GM12878 (cell line): ENCODE measurements around the gene REEP1.

Source experiments
- EP300 ChIP-seq, 2 experiments: fragments of 150-350 bp in 1 of 2; IDR thresholded peaks; 2 replicates each; pipeline ENCODE4 v1.6.1; 2011 to 2012; ENCODE audit warnings: low read depth in 2 of 2, low read length in 2 of 2, borderline replicate concordance in 1 of 2, improper control_type of control experiment in 1 of 2, inconsistent platforms in 1 of 2; ENCODE audit not compliant: control insufficient read depth in 1 of 2
- FOS ChIP-seq: IDR thresholded peaks from 3 replicates; pipeline ENCODE4 v1.6.1; 2011; ENCODE audit warnings: borderline replicate concordance; ENCODE audit not compliant: insufficient read length; ENCODE audit errors: extremely low read depth
- FOXM1 ChIP-seq: IDR thresholded peaks from 2 replicates; pipeline ENCODE4 v1.6.1; 2012; ENCODE audit warnings: low read depth, mild to moderate bottlenecking, inconsistent platforms, low read length, moderate library complexity
- KLF5 ChIP-seq: fragments of 450-650 bp; IDR thresholded peaks from 2 replicates; pipeline ENCODE4 v1.6.1; 2014; ENCODE audit warnings: mild to moderate bottlenecking; ENCODE audit not compliant: partially characterized antibody
- NFYB ChIP-seq: IDR thresholded peaks from 2 replicates; pipeline ENCODE4 v1.6.1; 2011; ENCODE audit warnings: low read depth, mild to moderate bottlenecking, low read length, improper control_type of control experiment, moderate library complexity; ENCODE audit not compliant: insufficient read depth
- POLR2A ChIP-seq: IDR thresholded peaks from 2 replicates; pipeline ENCODE4 v1.6.1; 2011; ENCODE audit warnings: low read depth, mild to moderate bottlenecking, low read length
- POLR2AphosphoS5 ChIP-seq: IDR thresholded peaks from 2 replicates; pipeline ENCODE4 v1.6.1; 2011; ENCODE audit warnings: mild to moderate bottlenecking, low read length, inconsistent platforms
- RAD21 ChIP-seq: IDR thresholded peaks from 2 replicates; pipeline ENCODE4 v1.6.1; 2011; ENCODE audit warnings: mild to moderate bottlenecking, low read depth, low read length, moderate library complexity; ENCODE audit not compliant: insufficient read depth
- TAF1 ChIP-seq: IDR thresholded peaks from 2 replicates; pipeline ENCODE4 v1.6.1; 2011; ENCODE audit warnings: mild to moderate bottlenecking, low read depth, low read length, borderline replicate concordance
- ZNF207 ChIP-seq: fragments of 450-650 bp; IDR thresholded peaks from 2 replicates; pipeline ENCODE4 v1.6.1; 2014; ENCODE audit warnings: antibody characterized with exemption, mild to moderate bottlenecking, borderline replicate concordance
- TF ChIP-seq, protein P1 (sequence below): fragments of 450-650 bp; formaldehyde crosslinking; IDR thresholded peaks from 2 replicates; pipeline ENCODE4 v1.5.0; 2022; ENCODE audit warnings: mild to moderate bottlenecking, missing genetic modification characterization
- TF ChIP-seq, protein P2 (sequence below): IDR thresholded peaks from 2 replicates; pipeline ENCODE4 v1.6.1; 2011; ENCODE audit warnings: mild to moderate bottlenecking, low read depth, low read length, moderate library complexity; ENCODE audit not compliant: insufficient replicate concordance
- TF ChIP-seq, protein P3 (sequence below), 3 experiments: IDR thresholded peaks in 2 of 3; conservative IDR thresholded peaks in 1 of 3; 2 replicates each; pipeline ENCODE4 v1.5.1; 2011; ENCODE audit warnings: low read depth in 3 of 3, low read length in 3 of 3, mild to moderate bottlenecking in 3 of 3, control low read depth in 2 of 3, moderate library complexity in 2 of 3, inconsistent platforms in 1 of 3, mixed read lengths in 1 of 3; ENCODE audit not compliant: control insufficient read depth in 2 of 3, insufficient read depth in 1 of 3; ENCODE audit errors: extremely low read depth in 1 of 3
- TF ChIP-seq, protein P4 (sequence below): IDR thresholded peaks from 2 replicates; pipeline ENCODE4 v1.6.1; 2011; ENCODE audit warnings: borderline replicate concordance, low read depth, mild to moderate bottlenecking, moderate library complexity, low read length; ENCODE audit not compliant: insufficient read depth, poor library complexity, severe bottlenecking

DNA sequence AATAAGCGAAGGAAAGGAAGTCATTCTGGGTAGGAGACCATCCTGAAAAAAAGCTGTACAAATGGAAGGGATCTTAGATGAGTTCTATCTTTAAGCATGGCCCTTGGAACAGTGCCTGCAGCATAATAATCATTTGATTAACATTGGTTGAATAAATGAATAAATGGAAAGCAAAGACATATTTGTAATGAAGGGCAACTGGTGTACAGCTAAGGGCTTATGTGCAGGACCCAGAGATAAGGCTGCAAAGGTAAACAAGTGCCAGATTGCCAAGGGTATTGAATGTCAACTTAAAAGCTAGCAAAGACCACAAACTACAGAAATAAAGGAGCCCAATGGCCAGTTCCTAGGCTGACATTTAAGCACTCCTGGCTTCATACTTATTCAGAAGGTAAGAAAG is 161.6 kb downstream of the REEP1 start:
- TF ChIP-seq, protein P1, sequence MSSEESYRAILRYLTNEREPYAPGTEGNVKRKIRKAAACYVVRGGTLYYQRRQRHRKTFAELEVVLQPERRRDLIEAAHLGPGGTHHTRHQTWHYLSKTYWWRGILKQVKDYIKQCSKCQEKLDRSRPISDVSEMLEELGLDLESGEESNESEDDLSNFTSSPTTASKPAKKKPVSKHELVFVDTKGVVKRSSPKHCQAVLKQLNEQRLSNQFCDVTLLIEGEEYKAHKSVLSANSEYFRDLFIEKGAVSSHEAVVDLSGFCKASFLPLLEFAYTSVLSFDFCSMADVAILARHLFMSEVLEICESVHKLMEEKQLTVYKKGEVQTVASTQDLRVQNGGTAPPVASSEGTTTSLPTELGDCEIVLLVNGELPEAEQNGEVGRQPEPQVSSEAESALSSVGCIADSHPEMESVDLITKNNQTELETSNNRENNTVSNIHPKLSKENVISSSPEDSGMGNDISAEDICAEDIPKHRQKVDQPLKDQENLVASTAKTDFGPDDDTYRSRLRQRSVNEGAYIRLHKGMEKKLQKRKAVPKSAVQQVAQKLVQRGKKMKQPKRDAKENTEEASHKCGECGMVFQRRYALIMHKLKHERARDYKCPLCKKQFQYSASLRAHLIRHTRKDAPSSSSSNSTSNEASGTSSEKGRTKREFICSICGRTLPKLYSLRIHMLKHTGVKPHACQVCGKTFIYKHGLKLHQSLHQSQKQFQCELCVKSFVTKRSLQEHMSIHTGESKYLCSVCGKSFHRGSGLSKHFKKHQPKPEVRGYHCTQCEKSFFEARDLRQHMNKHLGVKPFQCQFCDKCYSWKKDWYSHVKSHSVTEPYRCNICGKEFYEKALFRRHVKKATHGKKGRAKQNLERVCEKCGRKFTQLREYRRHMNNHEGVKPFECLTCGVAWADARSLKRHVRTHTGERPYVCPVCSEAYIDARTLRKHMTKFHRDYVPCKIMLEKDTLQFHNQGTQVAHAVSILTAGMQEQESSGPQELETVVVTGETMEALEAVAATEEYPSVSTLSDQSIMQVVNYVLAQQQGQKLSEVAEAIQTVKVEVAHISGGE (CRISPR knock-in tag): no peak
- TF ChIP-seq KLF5 (no peak), NFYB (no peak), EP300 (IDR thresholded peaks at IDR 0.05; ENCODE audit: borderline replicate concordance in 1 of 2, control insufficient read depth in 1 of 2, low read depth in 2 of 2, low read length in 2 of 2) (no peak), POLR2AphosphoS5 (no peak), TAF1 (no peak), FOS (no peak), ZNF207 (no peak), RAD21 (no peak), FOXM1 (no peak), POLR2A (no peak)
- TF ChIP-seq, protein P2, sequence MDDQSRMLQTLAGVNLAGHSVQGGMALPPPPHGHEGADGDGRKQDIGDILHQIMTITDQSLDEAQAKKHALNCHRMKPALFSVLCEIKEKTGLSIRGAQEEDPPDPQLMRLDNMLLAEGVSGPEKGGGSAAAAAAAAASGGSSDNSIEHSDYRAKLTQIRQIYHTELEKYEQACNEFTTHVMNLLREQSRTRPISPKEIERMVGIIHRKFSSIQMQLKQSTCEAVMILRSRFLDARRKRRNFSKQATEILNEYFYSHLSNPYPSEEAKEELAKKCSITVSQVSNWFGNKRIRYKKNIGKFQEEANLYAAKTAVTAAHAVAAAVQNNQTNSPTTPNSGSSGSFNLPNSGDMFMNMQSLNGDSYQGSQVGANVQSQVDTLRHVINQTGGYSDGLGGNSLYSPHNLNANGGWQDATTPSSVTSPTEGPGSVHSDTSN: no peak
- TF ChIP-seq, protein P3, sequence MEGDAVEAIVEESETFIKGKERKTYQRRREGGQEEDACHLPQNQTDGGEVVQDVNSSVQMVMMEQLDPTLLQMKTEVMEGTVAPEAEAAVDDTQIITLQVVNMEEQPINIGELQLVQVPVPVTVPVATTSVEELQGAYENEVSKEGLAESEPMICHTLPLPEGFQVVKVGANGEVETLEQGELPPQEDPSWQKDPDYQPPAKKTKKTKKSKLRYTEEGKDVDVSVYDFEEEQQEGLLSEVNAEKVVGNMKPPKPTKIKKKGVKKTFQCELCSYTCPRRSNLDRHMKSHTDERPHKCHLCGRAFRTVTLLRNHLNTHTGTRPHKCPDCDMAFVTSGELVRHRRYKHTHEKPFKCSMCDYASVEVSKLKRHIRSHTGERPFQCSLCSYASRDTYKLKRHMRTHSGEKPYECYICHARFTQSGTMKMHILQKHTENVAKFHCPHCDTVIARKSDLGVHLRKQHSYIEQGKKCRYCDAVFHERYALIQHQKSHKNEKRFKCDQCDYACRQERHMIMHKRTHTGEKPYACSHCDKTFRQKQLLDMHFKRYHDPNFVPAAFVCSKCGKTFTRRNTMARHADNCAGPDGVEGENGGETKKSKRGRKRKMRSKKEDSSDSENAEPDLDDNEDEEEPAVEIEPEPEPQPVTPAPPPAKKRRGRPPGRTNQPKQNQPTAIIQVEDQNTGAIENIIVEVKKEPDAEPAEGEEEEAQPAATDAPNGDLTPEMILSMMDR (IDR thresholded peaks at IDR 0.05 in 2 of 3, conservative IDR thresholded peaks at IDR 0.05 in 1 of 3; ENCODE audit: control insufficient read depth in 2 of 3, extremely low read depth in 1 of 3, insufficient read depth in 1 of 3, low read depth in 3 of 3, low read length in 3 of 3): no peak
- TF ChIP-seq, protein P4, sequence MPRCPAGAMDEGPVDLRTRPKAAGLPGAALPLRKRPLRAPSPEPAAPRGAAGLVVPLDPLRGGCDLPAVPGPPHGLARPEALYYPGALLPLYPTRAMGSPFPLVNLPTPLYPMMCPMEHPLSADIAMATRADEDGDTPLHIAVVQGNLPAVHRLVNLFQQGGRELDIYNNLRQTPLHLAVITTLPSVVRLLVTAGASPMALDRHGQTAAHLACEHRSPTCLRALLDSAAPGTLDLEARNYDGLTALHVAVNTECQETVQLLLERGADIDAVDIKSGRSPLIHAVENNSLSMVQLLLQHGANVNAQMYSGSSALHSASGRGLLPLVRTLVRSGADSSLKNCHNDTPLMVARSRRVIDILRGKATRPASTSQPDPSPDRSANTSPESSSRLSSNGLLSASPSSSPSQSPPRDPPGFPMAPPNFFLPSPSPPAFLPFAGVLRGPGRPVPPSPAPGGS: no peak
